ENCODE data around the gene CST9.

GRCh38 chr20:23641936-23642751 is 36.4 kb upstream of the CST9 start:
- TF ChIP-seq CTCF (IDR thresholded peaks at IDR 0.05): no peak
- no peak for TF ChIP-seq POLR2A (IDR thresholded peaks at IDR 0.05)
- TF ChIP-seq POLR2AphosphoS5 (IDR thresholded peaks at IDR 0.05): no peak
- no peak for TF ChIP-seq EP300 (IDR thresholded peaks at IDR 0.05)

Data from suprapubic skin (tissue), 4 donors.